HAP-1 (cell line): ENCODE data around the gene TUBB3.
"Not testable (repeated sequence)": the region's sequence is repeated elsewhere in the genome, so short reads cannot be mapped to it uniquely, and the experiment has no call there.

Experiments used
- DNase-seq, 2 experiments: peaks; one replicate each; pipeline ENCODE4 v3.0.0-alpha.2; 2016 to 2020; ENCODE audit warnings: low spot score in 2 of 2
- H3K27me3 ChIP-seq: fragments of 250-450 bp; sonication (Bioruptor Pico); 2 replicates; pipeline ENCODE4 v1.5.1; 2020; ENCODE audit warnings: low read depth, mild to moderate bottlenecking, moderate library complexity
- H3K36me3 ChIP-seq: fragments of 250-450 bp; sonication (Bioruptor Pico); replicated peaks from 2 replicates; pipeline ENCODE4 v1.5.1; 2020; ENCODE audit warnings: mild to moderate bottlenecking
- H3K4me1 ChIP-seq: fragments of 250-450 bp; sonication (Bioruptor Pico); 2 replicates; pipeline ENCODE4 v1.5.1; 2020; ENCODE audit warnings: mild to moderate bottlenecking
- H3K4me3 ChIP-seq: fragments of 250-450 bp; sonication (Bioruptor Pico); 2 replicates; pipeline ENCODE4 v1.5.1; 2020; ENCODE audit warnings: mild to moderate bottlenecking, moderate library complexity
- H3K9me3 ChIP-seq: fragments of 250-450 bp; sonication (Bioruptor Pico); 2 replicates; pipeline ENCODE4 v1.5.1; 2020; ENCODE audit warnings: mild to moderate bottlenecking, moderate library complexity
- in situ Hi-C: fragments of 300-500 bp; cut with MboI; formaldehyde crosslinking; loops from 3 replicates; pipeline ENCODE4 v1.14.3; 2020; ENCODE audit warnings: low sequenced_read_pairs, inconsistent platforms, mixed read lengths

Gene TUBB3

DNA sequence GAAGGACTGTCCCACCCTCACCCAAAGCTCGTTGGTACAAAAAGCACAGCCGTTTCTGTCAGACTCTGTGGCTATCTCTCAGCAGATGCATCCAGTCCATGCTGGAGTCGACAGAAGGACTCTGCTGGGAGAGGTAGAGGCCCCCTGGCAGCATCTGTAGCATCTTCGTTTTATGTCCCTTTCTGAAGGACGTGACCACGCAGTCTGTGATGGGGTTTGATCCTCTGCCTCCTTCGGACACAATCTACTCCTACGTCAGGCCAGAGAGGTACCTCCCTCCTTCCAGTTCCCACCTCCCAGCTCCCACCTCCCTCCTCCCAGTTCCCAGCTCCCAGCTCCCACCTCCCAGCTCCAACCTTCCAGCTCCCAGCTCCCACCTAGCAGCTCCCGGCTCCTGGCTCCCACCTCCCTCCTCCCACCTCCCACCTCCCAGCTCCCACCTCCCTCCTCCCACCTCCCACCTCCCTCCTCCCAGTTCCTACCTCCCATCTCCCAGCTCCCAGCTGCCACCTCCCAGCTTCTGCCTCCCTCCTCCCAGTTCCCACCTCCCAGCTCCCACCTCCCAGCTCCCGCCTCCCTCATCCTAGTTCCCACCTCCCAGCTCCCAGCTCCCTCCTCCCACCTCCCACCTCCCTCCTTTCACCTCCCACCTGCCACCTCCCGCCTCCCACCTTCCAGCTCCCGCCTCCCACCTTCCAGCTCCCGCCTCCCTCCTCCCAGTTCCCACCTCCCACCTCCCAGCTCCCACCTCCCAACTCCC lies 15.9 kb upstream of the TUBB3 start:
- H3K27me3 ChIP-seq = no peaks in the 10 kb centered on the region
- no peak for DNase-seq
- H3K4me3 ChIP-seq = no peak overlapping the region
- no peaks in the 10 kb centered on the region for H3K9me3 ChIP-seq
- no peaks in the 10 kb centered on the region for H3K4me1 ChIP-seq
- in situ Hi-C loops = no loop called here
- peaks cover 60% of the 10 kb centered on the region for H3K36me3 ChIP-seq

DNA sequence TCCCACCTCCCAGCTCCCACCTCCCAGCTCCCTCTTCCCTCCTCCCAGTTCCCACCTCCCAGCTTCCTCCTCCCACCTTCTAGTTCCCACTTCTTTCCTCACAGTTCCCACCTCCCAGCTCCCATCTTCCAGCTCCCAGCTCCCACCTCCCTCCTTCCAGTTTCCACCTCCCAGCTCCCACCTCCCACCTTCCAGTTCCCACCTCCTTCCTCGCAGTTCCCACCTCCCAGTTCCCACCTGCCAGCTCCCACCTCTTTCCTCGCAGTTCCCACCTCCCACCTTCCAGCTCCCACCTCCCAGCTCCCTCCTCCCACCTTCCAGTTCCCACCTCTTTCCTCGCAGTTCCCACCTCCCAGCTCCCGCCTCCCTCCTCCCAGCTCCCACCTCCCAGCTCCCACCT lies 14.9 kb upstream of the TUBB3 start:
- H3K4me1 ChIP-seq = no peaks in the 10 kb centered on the region
- in situ Hi-C loops = no loop called here
- no peaks in the 10 kb centered on the region for H3K9me3 ChIP-seq
- no peak for DNase-seq
- peaks cover 61% of the 10 kb centered on the region for H3K36me3 ChIP-seq
- no peaks in the 10 kb centered on the region for H3K27me3 ChIP-seq
- no peak overlapping the region for H3K4me3 ChIP-seq

DNA sequence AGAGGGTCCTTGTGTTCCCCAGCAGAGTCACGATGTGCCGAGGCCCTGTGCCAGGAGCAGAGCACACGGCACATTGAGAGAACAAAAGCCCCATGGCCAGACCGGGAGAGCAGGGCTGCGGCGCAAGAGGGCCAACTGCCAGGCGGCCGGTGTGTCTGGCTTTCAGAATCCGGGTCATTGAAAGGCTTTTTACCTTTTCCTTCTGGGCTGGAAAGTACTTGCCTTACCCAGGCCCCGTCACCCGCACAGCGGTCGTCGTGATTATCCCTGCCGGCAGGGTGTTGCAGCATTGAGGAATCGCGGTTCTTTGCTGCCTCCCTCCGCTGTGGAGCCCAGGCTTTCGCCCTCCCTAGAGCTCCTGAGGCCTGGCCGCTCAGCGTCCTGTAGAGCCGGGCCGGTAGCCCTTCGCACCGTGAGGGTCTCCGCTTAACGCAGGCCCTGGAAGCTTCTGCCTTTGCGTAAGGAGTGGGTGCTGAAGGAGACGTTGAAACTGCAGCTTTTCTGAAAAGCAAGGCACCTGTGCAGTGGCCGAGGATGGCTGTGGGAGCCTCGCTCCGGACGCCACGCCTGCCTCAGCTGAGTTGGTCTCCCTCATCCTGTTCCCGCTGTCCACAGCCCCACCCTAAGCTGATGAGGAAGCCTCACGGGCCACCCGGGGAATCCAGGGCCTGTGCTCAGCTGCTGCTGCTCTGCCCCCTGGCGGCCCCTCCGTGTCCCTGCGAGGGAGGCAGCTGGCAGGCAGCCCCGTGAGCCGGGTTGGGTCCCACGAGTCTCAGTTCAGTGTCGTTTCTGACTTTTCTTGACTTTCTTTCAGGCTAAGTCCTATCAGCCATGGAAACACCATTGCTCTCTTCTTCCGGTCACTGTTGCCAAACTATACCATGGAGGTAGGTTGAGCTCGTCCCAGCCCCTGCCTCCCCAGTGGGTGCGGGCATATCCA lies 13.1 kb upstream of the TUBB3 start:
- no peak overlapping the region for H3K4me3 ChIP-seq
- H3K36me3 ChIP-seq = peaks cover 47% of the 10 kb centered on the region
- peak; percentile 41 to 84 for DNase-seq
- no peaks in the 10 kb centered on the region for H3K9me3 ChIP-seq
- in situ Hi-C loops = no loop called here
- H3K27me3 ChIP-seq = no peaks in the 10 kb centered on the region
- no peaks in the 10 kb centered on the region for H3K4me1 ChIP-seq

- DNase-seq = no peak
- H3K27me3 ChIP-seq = no peaks in the 10 kb centered on the region
- H3K4me1 ChIP-seq = no peaks in the 10 kb centered on the region
- no peak overlapping the region for H3K4me3 ChIP-seq
- no peaks in the 10 kb centered on the region for H3K9me3 ChIP-seq
- H3K36me3 ChIP-seq = peaks cover 40% of the 10 kb centered on the region
- in situ Hi-C loops = no loop called here
Observed at GRCh38 chr16:89910717-89911354, 12.3 kb upstream of the TUBB3 start.

- H3K36me3 ChIP-seq = peaks cover 35% of the 10 kb centered on the region
Observed at GRCh38 chr16:89911375-89911774, 11.8 kb upstream of the TUBB3 start.

DNA sequence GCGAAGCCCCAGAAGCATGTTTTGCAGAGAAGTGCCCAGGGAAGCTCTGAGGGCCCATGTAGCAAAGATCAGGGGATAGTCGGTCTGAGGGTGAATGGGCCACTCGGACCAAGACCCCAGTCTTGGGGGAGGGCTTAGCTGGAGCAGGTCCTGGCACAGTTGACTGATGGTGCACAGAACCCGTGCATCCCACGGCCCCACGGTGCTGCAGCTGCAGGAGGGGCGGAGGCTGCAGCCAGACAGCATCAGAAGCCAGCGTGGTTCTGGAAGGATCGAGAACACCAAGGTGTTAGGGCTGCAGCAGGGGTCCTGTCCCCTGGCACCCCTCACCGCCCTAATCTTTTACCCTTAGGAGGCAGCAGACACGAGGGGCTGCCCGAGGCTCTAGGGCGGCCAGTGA lies 11.0 kb upstream of the TUBB3 start:
- DNase-seq = no peak
- Histone ChIP-seq H3K27me3 (no peaks in the 10 kb centered on the region), H3K4me1 (no peaks in the 10 kb centered on the region), H3K4me3 (no peak overlapping the region), H3K9me3 (no peaks in the 10 kb centered on the region), H3K36me3 (peaks cover 27% of the 10 kb centered on the region)
- in situ Hi-C loops = no loop called here

More at GRCh38 chr16:89911375-89911774, 11.8 kb upstream of the TUBB3 start:
- no peaks in the 10 kb centered on the region for H3K27me3 ChIP-seq
- no peak for DNase-seq
- in situ Hi-C loops = no loop called here
- H3K4me3 ChIP-seq = no peak overlapping the region
- no peaks in the 10 kb centered on the region for H3K9me3 ChIP-seq
- no peaks in the 10 kb centered on the region for H3K4me1 ChIP-seq

GRCh38 chr16:89912627-89913026 lies 10.5 kb upstream of the TUBB3 start:
- H3K4me1 ChIP-seq = peaks cover 4% of the 10 kb centered on the region
- H3K27me3 ChIP-seq = no peaks in the 10 kb centered on the region
- in situ Hi-C loops = no loop called here
- H3K4me3 ChIP-seq = no peak overlapping the region
- no peaks in the 10 kb centered on the region for H3K9me3 ChIP-seq
- peaks cover 27% of the 10 kb centered on the region for H3K36me3 ChIP-seq
- DNase-seq = no peak

DNA sequence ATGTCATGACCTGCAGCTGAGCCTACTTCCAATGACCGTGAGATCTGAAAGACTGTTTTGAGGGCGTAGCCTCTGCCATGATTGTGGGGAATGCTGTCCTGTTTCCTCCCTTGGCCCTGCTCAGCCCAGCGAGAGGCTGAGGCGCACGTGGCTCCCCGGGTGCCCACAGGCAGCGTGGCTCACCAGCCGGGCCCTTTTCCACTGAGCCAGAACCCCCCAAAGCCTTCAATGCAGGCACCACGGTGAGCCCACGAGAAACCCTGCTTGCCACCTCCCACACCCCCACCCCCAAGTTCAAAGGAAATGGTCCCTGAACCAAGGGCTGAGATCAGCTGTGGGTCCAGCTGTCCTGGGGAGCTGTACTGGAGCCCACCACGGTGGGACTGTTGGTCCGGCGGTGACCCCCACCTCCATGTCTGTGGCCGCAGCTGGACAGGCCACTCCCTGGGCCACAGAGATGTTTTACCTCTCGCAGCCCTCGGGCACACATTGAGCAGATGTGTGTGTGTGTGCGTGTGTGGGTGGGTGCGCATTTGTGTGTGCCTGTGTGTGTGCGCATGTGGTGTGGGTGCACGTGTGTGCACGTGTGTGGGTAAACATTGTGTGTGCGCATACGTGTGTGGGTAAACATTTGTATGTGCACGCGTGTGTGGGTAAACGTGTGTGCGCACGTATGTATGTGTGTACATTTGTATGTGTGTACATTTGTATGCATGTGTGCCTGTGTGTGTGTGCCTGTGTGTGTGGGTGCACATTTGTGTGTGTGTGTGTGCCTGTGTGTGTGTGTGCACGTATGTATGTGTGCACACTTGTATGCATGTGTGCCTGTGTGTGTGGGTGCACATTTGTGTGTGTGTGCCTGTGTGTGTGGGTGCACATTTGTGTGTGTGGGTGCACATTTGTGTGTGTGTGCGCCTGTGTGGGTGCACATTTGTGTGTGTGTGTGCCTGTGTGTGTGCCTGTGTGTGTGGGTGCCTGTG lies 9.4 kb upstream of the TUBB3 start:
- Histone ChIP-seq H3K4me3 (no peak overlapping the region), H3K27me3 (no peaks in the 10 kb centered on the region), H3K9me3 (no peaks in the 10 kb centered on the region), H3K4me1 (peaks cover 10% of the 10 kb centered on the region), H3K36me3 (peaks cover 27% of the 10 kb centered on the region)
- in situ Hi-C loops = no loop called here
- no peak for DNase-seq

- peaks cover 12% of the 10 kb centered on the region for H3K4me1 ChIP-seq
- in situ Hi-C loops, H3K27me3 ChIP-seq, H3K9me3 ChIP-seq, H3K4me3 ChIP-seq, DNase-seq: not testable (repeated sequence)
- peaks cover 26% of the 10 kb centered on the region for H3K36me3 ChIP-seq
Observed at GRCh38 chr16:89914642-89915285, 8.4 kb upstream of the TUBB3 start.

GRCh38 chr16:89915303-89916232 lies 7.6 kb upstream of the TUBB3 start:
- DNase-seq = no peak
- no peaks in the 10 kb centered on the region for H3K9me3 ChIP-seq
- H3K4me1 ChIP-seq = peaks cover 12% of the 10 kb centered on the region
- H3K4me3 ChIP-seq = no peak overlapping the region
- H3K27me3 ChIP-seq = no peaks in the 10 kb centered on the region
- peaks cover 18% of the 10 kb centered on the region for H3K36me3 ChIP-seq
- in situ Hi-C loops = no loop called here

GRCh38 chr16:89917773-89918452 lies 5.2 kb upstream of the TUBB3 start:
- H3K9me3 ChIP-seq = no peaks in the 10 kb centered on the region
- H3K4me3 ChIP-seq = peak overlapping the region; percentile 13
- DNase-seq = peak; percentile 82 to 93
- H3K27me3 ChIP-seq = no peaks in the 10 kb centered on the region
- H3K36me3 ChIP-seq = 0 out of 2 replicates have a peak, but pooled peaks cover 3% of the 10 kb centered on the region
- in situ Hi-C loops = no loop called here
- peaks cover 24% of the 10 kb centered on the region for H3K4me1 ChIP-seq
